ENCODE measurements around the gene RPS6KB2. TPM values are rescaled to one million over a fixed set of nuclear protein-coding genes. Genes with fewer than 3 reads are reported as not detected.

RPS6KB2 gene
- polyA plus RNA-seq, 1 donor = 40.3 TPM

DNA sequence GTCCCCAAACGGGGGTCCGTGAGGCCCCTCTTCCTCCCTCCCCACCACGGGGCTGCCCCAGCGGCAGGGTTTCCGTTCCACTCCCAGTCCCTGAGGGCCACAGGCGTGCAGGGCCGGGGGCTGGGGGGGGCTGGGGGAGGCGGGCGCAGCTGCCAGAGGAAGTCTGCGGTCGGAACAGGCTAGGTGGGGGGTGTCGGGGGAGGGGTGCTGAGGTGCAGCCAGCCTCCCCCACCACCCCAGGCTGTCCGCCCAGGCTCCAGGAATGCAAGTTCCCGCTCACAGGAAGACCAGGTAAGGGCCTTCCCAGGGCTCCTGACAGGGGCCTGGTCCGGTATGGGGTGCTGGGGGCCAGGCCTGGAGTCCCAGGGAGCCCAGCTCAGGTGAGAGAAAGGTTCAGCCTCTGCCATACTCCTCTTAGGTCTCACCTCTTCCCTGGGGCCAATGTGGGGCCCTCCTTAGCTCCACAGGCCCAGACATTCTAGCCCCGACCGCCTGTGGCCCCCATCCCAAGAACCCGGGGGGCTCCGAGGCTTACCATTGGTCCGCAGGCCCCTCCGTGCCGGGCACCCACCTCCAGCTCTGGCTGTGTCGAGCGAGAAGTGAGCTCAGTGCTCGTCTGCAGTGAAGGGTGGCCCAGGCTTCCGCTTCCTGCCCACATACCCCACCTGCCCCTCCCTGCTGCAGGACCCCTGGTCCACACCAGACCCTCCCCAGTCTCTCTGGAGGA lies 9.0 kb downstream of the RPS6KB2 start, which contains the start of gene PTPRCAP:
Gene PTPRCAP (minus strand): TSS at position 601 of the 727 bp plus-strand sequence. CDS start 63 bp downstream, at position 538.
- H3K9me3 ChIP-seq (ENCODE audit: control insufficient read depth, low read depth, low read length) = no peaks in the 10 kb centered on the region
- no peak within 1 kb of the TSS for H3K27ac ChIP-seq (ENCODE audit: low read length)
- H3K4me1 ChIP-seq (ENCODE audit: control insufficient read depth, insufficient read depth, low read length) = peaks cover 7% of the 10 kb centered on the region
- no peak within 1 kb of the TSS for H3K4me3 ChIP-seq (ENCODE audit: low read length)
- no peaks in the 10 kb centered on the region for H3K27me3 ChIP-seq (ENCODE audit: control insufficient read depth, insufficient read depth, low read length)
- no CpG with 5 or more reads among the region's 26 CpGs for WGBS (ENCODE audit: insufficient coverage, low lambda C conversion rate)
- no peak for DNase-seq
- peaks cover 87% of the 10 kb centered on the region for H3K36me3 ChIP-seq (ENCODE audit: control insufficient read depth, insufficient read depth, low read length)

DNA sequence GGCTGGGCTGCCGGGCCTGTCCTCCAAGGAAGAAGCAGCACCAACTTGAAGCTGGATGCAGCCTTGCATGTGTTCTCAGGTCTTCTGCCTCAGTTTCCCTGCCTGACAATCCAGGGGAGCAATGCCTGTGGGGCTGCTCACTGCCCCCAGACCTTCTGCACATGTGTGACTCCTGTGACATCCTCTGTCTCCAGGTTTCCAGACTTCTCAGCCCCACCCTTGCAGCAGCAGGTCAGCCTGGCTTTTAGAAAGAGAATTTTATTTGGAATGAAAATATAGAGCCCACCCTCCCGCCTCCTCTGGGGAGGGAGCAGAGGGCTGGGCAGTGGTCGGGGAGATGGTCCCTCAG lies 9.5 kb downstream of the RPS6KB2 start:
- Histone ChIP-seq H3K36me3 (ENCODE audit: control insufficient read depth, insufficient read depth, low read length) (peaks cover 81% of the 10 kb centered on the region), H3K27ac (ENCODE audit: low read length) (no peak overlapping the region), H3K9me3 (ENCODE audit: control insufficient read depth, low read depth, low read length) (no peaks in the 10 kb centered on the region), H3K4me3 (ENCODE audit: low read length) (no peak overlapping the region), H3K27me3 (ENCODE audit: control insufficient read depth, insufficient read depth, low read length) (no peaks in the 10 kb centered on the region), H3K4me1 (ENCODE audit: control insufficient read depth, insufficient read depth, low read length) (peaks cover 13% of the 10 kb centered on the region)
- WGBS (ENCODE audit: insufficient coverage, low lambda C conversion rate) = no CpG with 5 or more reads among the region's 3 CpGs
- DNase-seq = no peak

DNA sequence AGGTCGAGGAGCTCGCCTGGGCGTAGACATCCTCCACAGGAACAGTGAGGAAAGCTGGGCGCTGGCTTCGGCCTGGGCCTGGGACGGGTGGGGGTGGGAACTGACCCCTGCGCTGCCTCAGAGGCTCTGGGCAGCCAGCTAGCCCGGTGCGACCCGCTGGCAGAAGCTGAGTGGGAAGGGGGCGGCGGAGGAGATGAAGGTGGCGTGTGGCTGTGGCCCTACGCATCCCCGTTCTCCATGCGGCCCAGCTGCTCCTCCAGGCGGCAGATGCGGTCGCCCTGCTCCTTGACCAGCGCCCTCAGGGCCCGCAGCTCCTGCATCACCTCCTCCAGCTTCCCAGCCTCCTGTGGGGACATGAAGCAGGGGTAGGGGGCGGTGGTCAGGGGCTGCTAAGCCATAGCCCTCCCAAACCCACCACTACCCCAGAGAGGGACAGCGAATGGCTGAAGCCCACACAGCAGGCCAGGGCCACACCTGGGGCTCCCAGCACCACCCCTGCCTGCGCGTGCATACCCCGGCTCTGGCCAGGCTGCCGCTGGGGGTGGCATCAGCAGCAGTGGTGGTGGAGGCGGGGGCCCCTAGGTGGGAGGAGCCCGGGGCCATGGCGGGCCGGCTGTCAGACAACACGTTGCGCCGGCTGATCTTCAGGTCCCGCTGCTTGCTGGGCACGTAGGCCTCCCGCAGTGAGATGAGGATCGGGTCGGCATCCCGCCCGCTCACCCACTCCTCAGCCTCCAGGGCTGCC lies 10.0 kb downstream of the RPS6KB2 start:
- Histone ChIP-seq H3K27me3 (ENCODE audit: control insufficient read depth, insufficient read depth, low read length) (no peaks in the 10 kb centered on the region), H3K4me1 (ENCODE audit: control insufficient read depth, insufficient read depth, low read length) (peaks cover 13% of the 10 kb centered on the region), H3K36me3 (ENCODE audit: control insufficient read depth, insufficient read depth, low read length) (peaks cover 76% of the 10 kb centered on the region), H3K4me3 (ENCODE audit: low read length) (no peak overlapping the region), H3K27ac (ENCODE audit: low read length) (no peak overlapping the region), H3K9me3 (ENCODE audit: control insufficient read depth, low read depth, low read length) (no peaks in the 10 kb centered on the region)
- DNase-seq = no peak
- WGBS (ENCODE audit: insufficient coverage, low lambda C conversion rate) = no CpG with 5 or more reads among the region's 41 CpGs

DNA sequence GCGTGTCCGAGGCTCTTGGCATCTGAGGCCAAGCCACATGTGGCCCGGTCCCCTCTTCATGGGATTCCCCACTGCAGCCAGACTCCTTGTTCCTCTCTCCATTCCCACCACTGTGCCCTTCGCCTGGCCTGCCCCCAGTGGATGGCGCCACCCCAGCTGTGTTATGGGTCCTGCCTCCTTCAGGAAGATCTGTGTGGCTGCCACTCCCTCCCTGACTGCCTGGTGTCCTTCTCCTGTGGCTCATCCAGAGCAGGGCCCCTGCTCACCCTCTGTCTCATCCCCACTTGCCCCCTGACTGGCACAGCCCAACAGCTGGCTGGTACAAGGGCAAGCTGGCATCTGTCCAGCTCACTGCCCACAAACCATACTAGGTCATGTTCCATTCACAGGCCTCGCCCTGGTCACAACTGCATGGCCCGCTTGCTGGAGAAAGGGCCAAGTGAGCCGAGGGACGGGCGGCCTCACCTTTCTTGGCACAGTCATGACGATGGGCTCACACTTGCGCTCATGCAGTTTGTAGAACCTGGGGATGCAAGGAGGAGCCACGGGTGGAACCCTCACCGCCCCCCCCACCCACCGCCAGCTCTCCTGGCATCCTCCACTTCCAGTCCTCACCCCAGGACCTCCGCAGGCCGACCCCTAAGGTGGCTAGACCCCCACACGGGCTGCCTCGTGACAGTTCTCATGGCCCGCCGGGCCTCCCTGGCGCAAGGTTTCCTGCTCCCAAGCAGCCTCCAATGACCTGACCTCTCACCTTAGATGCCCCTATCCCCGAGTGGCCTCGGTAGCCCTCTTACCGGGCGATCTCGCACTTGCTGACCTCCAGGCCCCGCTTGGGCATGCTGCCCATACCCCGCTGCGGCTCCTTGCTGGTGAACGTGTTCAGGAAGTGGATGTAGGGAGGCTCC lies 11.3 kb downstream of the RPS6KB2 start:
- H3K4me1 ChIP-seq (ENCODE audit: control insufficient read depth, insufficient read depth, low read length) = peaks cover 19% of the 10 kb centered on the region
- H3K27ac ChIP-seq (ENCODE audit: low read length) = no peak overlapping the region
- H3K27me3 ChIP-seq (ENCODE audit: control insufficient read depth, insufficient read depth, low read length) = no peaks in the 10 kb centered on the region
- no peak for DNase-seq
- WGBS (ENCODE audit: insufficient coverage, low lambda C conversion rate) = no CpG with 5 or more reads among the region's 31 CpGs
- H3K36me3 ChIP-seq (ENCODE audit: control insufficient read depth, insufficient read depth, low read length) = peaks cover 63% of the 10 kb centered on the region
- no peaks in the 10 kb centered on the region for H3K9me3 ChIP-seq (ENCODE audit: control insufficient read depth, low read depth, low read length)
- H3K4me3 ChIP-seq (ENCODE audit: low read length) = no peak overlapping the region

DNA sequence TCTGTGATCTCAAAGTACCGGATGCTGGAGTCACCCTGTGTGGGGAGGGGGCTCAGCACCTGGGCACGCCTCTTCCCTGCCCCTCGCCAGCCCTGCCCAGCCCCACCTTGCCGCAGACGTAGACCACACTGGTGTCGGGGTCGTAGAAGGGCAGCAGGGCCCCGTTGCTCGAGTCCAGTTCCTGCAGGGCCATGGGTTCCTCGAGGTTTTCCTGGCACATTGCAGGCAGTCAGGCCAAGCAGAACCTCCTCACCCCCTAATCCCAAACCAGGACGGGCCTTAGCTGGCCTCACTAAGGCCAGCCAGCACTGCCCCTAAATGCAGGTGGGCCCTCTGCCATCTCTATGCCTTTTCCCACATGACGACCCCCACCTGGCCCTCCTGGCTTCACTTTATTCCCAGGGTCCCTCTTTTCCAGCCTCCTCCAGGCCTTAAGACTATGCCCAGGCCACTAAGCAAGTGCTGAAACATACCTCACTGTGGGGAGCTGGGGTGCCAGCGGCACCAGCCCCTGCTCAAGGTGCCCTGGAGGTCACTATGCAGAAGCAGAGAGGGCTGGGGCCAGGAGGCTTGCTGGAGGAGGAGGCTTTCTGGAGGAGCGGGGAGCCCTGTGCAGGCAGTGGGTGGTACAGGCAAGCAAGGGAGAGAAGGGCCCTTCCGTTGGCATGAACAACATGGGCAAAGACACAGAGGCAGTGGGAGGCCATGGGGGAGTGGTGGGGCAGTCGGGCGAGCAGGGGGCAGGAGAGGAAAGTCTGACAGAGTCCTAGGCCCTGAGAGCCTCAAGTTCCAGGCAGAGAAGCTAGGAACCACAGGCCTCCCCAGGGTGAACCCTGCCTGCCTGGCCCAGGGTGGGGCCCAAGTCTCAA lies 12.2 kb downstream of the RPS6KB2 start:
- DNase-seq = no peak
- peaks cover 54% of the 10 kb centered on the region for H3K36me3 ChIP-seq (ENCODE audit: control insufficient read depth, insufficient read depth, low read length)
- no peak overlapping the region for H3K27ac ChIP-seq (ENCODE audit: low read length)
- no peaks in the 10 kb centered on the region for H3K27me3 ChIP-seq (ENCODE audit: control insufficient read depth, insufficient read depth, low read length)
- H3K4me1 ChIP-seq (ENCODE audit: control insufficient read depth, insufficient read depth, low read length) = peaks cover 23% of the 10 kb centered on the region
- H3K9me3 ChIP-seq (ENCODE audit: control insufficient read depth, low read depth, low read length) = no peaks in the 10 kb centered on the region
- H3K4me3 ChIP-seq (ENCODE audit: low read length) = no peak overlapping the region
- no CpG with 5 or more reads among the region's 17 CpGs for WGBS (ENCODE audit: insufficient coverage, low lambda C conversion rate)

DNA sequence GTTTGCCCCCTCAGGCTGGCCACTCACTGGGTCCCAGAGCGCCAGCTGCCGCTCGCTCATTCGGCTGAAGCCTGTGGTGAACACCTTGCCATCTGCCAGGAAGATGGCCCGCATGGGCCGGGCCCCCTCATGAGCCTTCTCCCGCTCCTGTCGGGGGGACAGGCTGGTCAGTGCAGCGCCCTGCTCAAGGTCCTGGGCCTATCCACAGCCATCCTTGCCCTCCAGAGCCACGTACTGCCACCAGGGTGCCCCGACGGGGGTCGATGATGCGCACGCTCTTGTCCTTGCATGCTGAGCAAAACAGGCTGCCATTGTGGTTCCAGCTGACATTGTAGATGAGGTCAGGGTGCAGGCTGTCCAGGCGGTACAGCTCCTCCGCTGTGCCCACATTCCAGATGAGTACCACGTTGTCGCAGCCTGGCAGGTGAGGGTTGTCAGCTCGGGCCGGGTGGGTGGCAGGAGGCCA lies 12.8 kb downstream of the RPS6KB2 start:
- H3K36me3 ChIP-seq (ENCODE audit: control insufficient read depth, insufficient read depth, low read length) = peaks cover 50% of the 10 kb centered on the region
- no CpG with 5 or more reads among the region's 21 CpGs for WGBS (ENCODE audit: insufficient coverage, low lambda C conversion rate)
- H3K4me1 ChIP-seq (ENCODE audit: control insufficient read depth, insufficient read depth, low read length) = peaks cover 23% of the 10 kb centered on the region
- H3K9me3 ChIP-seq (ENCODE audit: control insufficient read depth, low read depth, low read length) = no peaks in the 10 kb centered on the region
- no peak overlapping the region for H3K27ac ChIP-seq (ENCODE audit: low read length)
- no peak overlapping the region for H3K4me3 ChIP-seq (ENCODE audit: low read length)
- DNase-seq = no peak
- no peaks in the 10 kb centered on the region for H3K27me3 ChIP-seq (ENCODE audit: control insufficient read depth, insufficient read depth, low read length)

DNA sequence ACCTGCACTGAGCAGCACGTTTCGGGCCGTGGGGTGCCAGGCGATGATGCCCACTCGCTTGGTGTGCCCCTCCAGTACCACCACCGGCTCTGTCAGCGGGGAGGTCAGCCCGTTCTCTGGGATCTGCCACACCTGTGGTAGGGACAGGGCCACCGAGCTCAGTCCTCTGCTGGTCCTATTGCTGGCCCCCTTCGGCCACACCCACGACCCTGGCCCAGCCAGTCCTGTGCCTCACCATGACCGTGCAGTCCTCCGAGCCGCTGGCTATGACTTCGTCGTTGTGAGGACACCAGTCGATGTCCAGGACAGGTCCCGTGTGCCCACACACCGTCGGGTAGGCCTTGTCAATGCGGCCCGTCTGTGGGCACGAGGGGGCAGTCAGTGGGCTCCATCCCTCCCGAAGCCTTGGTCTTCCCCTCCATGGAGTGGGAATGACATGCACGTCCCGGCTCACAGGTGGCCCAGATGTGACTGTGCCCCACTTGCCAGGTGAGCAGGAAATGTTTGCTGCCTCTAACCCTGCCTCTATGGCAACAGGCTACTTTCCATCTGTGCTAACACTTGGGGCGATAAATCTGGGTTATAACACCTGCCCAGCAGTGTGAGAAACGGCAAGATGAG lies 13.5 kb downstream of the RPS6KB2 start:
- peaks cover 50% of the 10 kb centered on the region for H3K36me3 ChIP-seq (ENCODE audit: control insufficient read depth, insufficient read depth, low read length)
- H3K4me3 ChIP-seq (ENCODE audit: low read length) = no peak overlapping the region
- no peak overlapping the region for H3K27ac ChIP-seq (ENCODE audit: low read length)
- H3K4me1 ChIP-seq (ENCODE audit: control insufficient read depth, insufficient read depth, low read length) = peaks cover 23% of the 10 kb centered on the region
- no peak for DNase-seq
- H3K27me3 ChIP-seq (ENCODE audit: control insufficient read depth, insufficient read depth, low read length) = no peaks in the 10 kb centered on the region
- H3K9me3 ChIP-seq (ENCODE audit: control insufficient read depth, low read depth, low read length) = no peaks in the 10 kb centered on the region
- WGBS (ENCODE audit: insufficient coverage, low lambda C conversion rate) = no CpG with 5 or more reads among the region's 28 CpGs

DNA sequence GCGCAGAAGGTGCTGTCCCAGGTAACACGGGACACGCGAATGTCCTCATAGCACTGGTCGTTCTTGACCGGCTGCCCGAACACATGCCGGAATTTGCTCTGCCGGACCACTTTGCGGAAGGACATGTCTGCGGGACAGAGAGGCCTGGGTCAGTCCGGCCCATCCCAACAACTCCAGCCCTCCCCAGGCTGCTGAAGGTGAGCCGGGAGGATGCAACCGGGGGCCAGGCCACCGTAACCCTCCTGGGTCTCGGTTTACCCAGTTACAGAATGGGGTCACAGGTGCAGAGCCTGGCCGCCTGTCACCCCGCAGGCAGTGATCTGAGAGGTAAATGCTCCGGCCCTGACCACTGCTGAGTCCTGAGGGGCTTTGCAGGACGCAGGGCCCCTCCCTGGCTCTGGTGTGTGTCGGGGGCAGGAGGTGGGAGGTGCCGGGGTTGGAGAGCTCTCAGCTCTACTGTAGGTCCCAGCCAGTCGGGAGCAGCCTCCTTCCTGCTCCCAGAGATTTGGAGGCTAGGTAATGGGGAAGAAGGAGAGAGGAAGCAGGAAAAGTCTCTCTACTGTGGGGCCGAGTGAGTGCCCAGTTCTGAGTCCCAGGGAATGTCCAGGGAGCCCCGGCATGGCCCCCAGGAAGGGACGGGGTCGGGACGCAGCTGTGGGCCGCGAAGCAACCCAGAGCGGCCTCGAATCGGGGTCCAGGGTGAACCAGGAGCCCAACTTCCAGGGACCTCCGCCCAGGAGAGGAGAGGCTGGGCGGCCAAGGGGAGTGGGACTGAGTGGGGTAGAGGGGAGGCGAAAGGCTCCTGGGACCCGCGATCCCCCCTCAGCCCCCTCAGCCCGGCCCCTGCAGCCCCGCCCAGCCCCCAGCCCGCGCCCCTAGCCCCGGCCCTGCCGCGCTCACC lies 14.5 kb downstream of the RPS6KB2 start:
- no peaks in the 10 kb centered on the region for H3K9me3 ChIP-seq (ENCODE audit: control insufficient read depth, low read depth, low read length)
- WGBS (ENCODE audit: insufficient coverage, low lambda C conversion rate) = no CpG with 5 or more reads among the region's 45 CpGs
- H3K27ac ChIP-seq (ENCODE audit: low read length) = peak overlapping the region; percentile 69
- H3K4me1 ChIP-seq (ENCODE audit: control insufficient read depth, insufficient read depth, low read length) = peaks cover 23% of the 10 kb centered on the region
- peaks cover 44% of the 10 kb centered on the region for H3K36me3 ChIP-seq (ENCODE audit: control insufficient read depth, insufficient read depth, low read length)
- no peaks in the 10 kb centered on the region for H3K27me3 ChIP-seq (ENCODE audit: control insufficient read depth, insufficient read depth, low read length)
- peak overlapping the region; percentile 74 for H3K4me3 ChIP-seq (ENCODE audit: low read length)
- peak in 1 of 2 donors; percentile 15 for DNase-seq

DNA sequence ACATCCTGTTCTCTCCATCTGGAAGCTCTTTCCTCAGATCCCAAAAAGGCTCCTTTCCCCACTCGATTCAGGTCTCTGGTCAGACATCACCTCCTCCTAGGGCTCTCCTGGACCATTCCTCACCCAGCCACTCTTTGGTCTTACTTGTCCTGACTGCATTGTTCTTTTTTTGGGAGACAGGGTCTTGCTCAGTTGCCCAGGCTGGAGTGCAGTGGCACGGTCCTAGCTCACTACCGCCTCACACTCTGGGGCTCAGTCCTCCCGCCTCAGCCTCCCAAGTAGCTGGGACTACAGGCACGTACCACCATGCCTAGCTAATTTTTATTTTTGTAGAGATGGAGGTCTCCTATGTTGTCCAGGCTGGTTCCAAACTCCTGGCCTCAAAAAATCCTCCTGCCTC lies 17.2 kb downstream of the RPS6KB2 start:
- WGBS (ENCODE audit: insufficient coverage, low lambda C conversion rate) = no CpG with 5 or more reads among the region's 5 CpGs
- Histone ChIP-seq H3K27me3 (ENCODE audit: control insufficient read depth, insufficient read depth, low read length) (no peaks in the 10 kb centered on the region), H3K4me1 (ENCODE audit: control insufficient read depth, insufficient read depth, low read length) (peaks cover 28% of the 10 kb centered on the region), H3K9me3 (ENCODE audit: control insufficient read depth, low read depth, low read length) (no peaks in the 10 kb centered on the region), H3K36me3 (ENCODE audit: control insufficient read depth, insufficient read depth, low read length) (peaks cover 17% of the 10 kb centered on the region), H3K27ac (ENCODE audit: low read length) (no peak overlapping the region), H3K4me3 (ENCODE audit: low read length) (no peak overlapping the region)
- no peak for DNase-seq
